CD14-positive monocyte (primary cell): ENCODE results near the gene PKP2. TPM values are rescaled to one million over a fixed set of nuclear protein-coding genes. Genes with fewer than 3 reads are reported as not detected.

Experiments
- DNase-seq, 3 donors: peaks; one replicate each; pipeline ENCODE4 v3.0.0-alpha.2; 2011 to 2022
- H2AFZ ChIP-seq: 2 replicates; pipeline ENCODE4 v1.6.0; 2012; ENCODE audit warnings: mild to moderate bottlenecking, low read depth, low read length, inconsistent platforms; ENCODE audit not compliant: insufficient read depth, poor library complexity, severe bottlenecking
- H3K27ac ChIP-seq, 2 donors: 1 replicate in 1 of 2; 2 replicates in 1 of 2; pipeline ENCODE4 v1.5.1; 2012 to 2013; ENCODE audit warnings: low read length in 2 of 2, control low read depth in 1 of 2, inconsistent platforms in 1 of 2, low read depth in 1 of 2, mild to moderate bottlenecking in 1 of 2
- H3K27me3 ChIP-seq, 2 donors: one replicate each; pipeline versions ENCODE4 v1.6.0 to v1.6.1; 2011 to 2013; ENCODE audit warnings: low read length in 2 of 2; ENCODE audit not compliant: control insufficient read depth in 2 of 2, insufficient read depth in 2 of 2
- H3K36me3 ChIP-seq, 2 donors: replicated peaks in 1 of 2; 1 replicate in 1 of 2; 2 replicates in 1 of 2; pipeline versions ENCODE4 v1.5.1 to v1.6.1; 2012 to 2013; ENCODE audit warnings: low read length in 2 of 2, control low read depth in 1 of 2, inconsistent platforms in 1 of 2, mild to moderate bottlenecking in 1 of 2; ENCODE audit not compliant: insufficient read depth in 2 of 2, control insufficient read depth in 1 of 2
- H3K4me1 ChIP-seq, 2 donors: 1 replicate in 1 of 2; 2 replicates in 1 of 2; pipeline versions ENCODE4 v1.5.1 to v1.6.1; 2012 to 2013; ENCODE audit warnings: low read length in 2 of 2, control low read depth in 1 of 2, inconsistent platforms in 1 of 2, mild to moderate bottlenecking in 1 of 2, moderate library complexity in 1 of 2; ENCODE audit not compliant: insufficient read depth in 2 of 2, control insufficient read depth in 1 of 2
- H3K4me2 ChIP-seq: replicated peaks from 2 replicates; pipeline ENCODE3; 2012; ENCODE audit warnings: low read length, moderate library complexity, mild to moderate bottlenecking; ENCODE audit not compliant: poor library complexity, severe bottlenecking; ENCODE audit errors: extremely low read depth
- H3K4me3 ChIP-seq, 3 experiments: fragments of 200-600 bp in 1 of 3; sonication (generic) in 1 of 3; replicated peaks in 1 of 3; 1 replicate in 2 of 3; 2 replicates in 1 of 3; pipeline ENCODE4 v1.5.1; 2011 to 2013; ENCODE audit warnings: low read length in 3 of 3, mild to moderate bottlenecking in 3 of 3, control low read depth in 2 of 3, low read depth in 2 of 3, inconsistent platforms in 1 of 3, moderate library complexity in 1 of 3
- H3K79me2 ChIP-seq: 2 replicates; pipeline ENCODE4 v1.6.0; 2012; ENCODE audit warnings: mild to moderate bottlenecking, control low read depth, inconsistent platforms, low read length, moderate library complexity; ENCODE audit not compliant: insufficient read depth
- H3K9ac ChIP-seq: 2 replicates; pipeline ENCODE4 v1.6.0; 2017; ENCODE audit warnings: low read length, mild to moderate bottlenecking; ENCODE audit not compliant: insufficient read depth, poor library complexity, severe bottlenecking
- H3K9me3 ChIP-seq, 2 donors: replicated peaks in 1 of 2; 1 replicate in 1 of 2; 2 replicates in 1 of 2; pipeline versions ENCODE4 v1.5.1 to v1.6.1; 2012 to 2013; ENCODE audit warnings: low read length in 2 of 2, control low read depth in 1 of 2; ENCODE audit not compliant: control insufficient read depth in 1 of 2, insufficient read depth in 1 of 2
- H4K20me1 ChIP-seq: 2 replicates; pipeline ENCODE4 v1.6.0; 2012; ENCODE audit warnings: mild to moderate bottlenecking, low read length, control low read depth, moderate library complexity; ENCODE audit not compliant: insufficient read depth
- H3K27ac Mint-ChIP-seq, 7 donors: one replicate each; pipeline ENCODE4 v1.8.0; 2020; ENCODE audit warnings: mild to moderate bottlenecking in 7 of 7, mixed read lengths in 7 of 7, moderate library complexity in 6 of 7, inconsistent platforms in 2 of 7
- H3K27me3 Mint-ChIP-seq, 3 donors: one replicate each; pipeline ENCODE4 v1.8.0; 2021 to 2022; ENCODE audit warnings: low read depth in 3 of 3, mild to moderate bottlenecking in 3 of 3, mixed read lengths in 3 of 3, moderate library complexity in 3 of 3, inconsistent platforms in 1 of 3
- H3K36me3 Mint-ChIP-seq, 2 donors: one replicate each; pipeline ENCODE4 v1.8.0; 2020; ENCODE audit warnings: mixed read lengths in 2 of 2, inconsistent platforms in 1 of 2, mild to moderate bottlenecking in 1 of 2
- H3K4me1 Mint-ChIP-seq: one replicate; pipeline ENCODE4 v1.8.0; 2020; ENCODE audit warnings: mild to moderate bottlenecking, mixed read lengths
- H3K4me3 Mint-ChIP-seq, 2 donors: one replicate each; pipeline ENCODE4 v1.8.0; 2020; ENCODE audit warnings: mild to moderate bottlenecking in 2 of 2, mixed read lengths in 2 of 2, moderate library complexity in 1 of 2
- H3K9me3 Mint-ChIP-seq, 7 donors: one replicate each; pipeline ENCODE4 v1.8.0; 2020 to 2022; ENCODE audit warnings: mixed read lengths in 7 of 7, mild to moderate bottlenecking in 6 of 7, moderate library complexity in 6 of 7, inconsistent platforms in 2 of 7
- WGBS: methylation state at CpG from one replicate; pipeline ENCODE4 v1.1.5; 2013; ENCODE audit warnings: missing lambda C conversion rate; ENCODE audit not compliant: insufficient coverage; 5-methylcytosine and 5-hydroxymethylcytosine counted together
- intact Hi-C, 2 donors: fragments of 100-400 bp; cut with micrococcal nuclease; formaldehyde crosslinking; loops; one replicate each; pipeline versions ENCODE4 v1.15.0 to v1.15.1; 2023
- polyA plus RNA-seq, 3 donors: library from polyadenylated mRNA; depleted of rRNA in 1 of 3; unstranded in 2 of 3; stranded (reverse) in 1 of 3; fragments of 300-500 nt in 2 of 3; fragments of >200 nt in 1 of 3; fragmentation: Illumina TruSeq in 2 of 3; gene quantifications; 1 replicate in 2 of 3; 2 replicates in 1 of 3; pipeline ENCODE4 v1.2.3, GENCODE V29; 2012 to 2021
- TF ChIP-seq, protein P1 (sequence below): fragments of 200-600 bp; IDR thresholded peaks from one replicate; pipeline ENCODE4 v1.8.0; 2022; ENCODE audit warnings: antibody characterized with exemption, mild to moderate bottlenecking

Gene PKP2
- polyA plus RNA-seq, 3 donors = 0.95 to 3.1 (median 2.9) TPM

DNA sequence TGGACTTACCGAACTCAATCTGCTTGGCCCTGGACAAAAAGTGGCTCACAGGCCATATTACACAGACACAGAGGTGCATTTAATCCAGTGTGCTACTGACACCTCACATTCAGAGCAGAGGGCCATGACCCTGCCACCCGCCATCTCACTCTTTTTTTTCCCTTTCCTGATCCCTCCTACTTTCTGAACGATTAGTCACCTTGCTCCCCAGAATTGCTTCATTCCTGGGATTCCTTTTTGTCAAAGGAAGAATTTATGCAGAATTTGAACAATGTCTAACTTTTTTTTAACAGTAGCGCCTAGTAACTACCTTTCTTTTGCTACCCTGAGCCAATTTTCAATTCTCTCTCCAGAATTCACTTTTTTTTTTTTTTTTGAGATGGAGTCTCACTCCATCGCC lies 4.6 kb downstream of the PKP2 start:
- no peak overlapping the region for H3K9ac ChIP-seq
- H3K9me3 Mint-ChIP-seq = peaks cover 0 to 1% (median 0%) of the 10 kb centered on the region in 7 donors

DNA sequence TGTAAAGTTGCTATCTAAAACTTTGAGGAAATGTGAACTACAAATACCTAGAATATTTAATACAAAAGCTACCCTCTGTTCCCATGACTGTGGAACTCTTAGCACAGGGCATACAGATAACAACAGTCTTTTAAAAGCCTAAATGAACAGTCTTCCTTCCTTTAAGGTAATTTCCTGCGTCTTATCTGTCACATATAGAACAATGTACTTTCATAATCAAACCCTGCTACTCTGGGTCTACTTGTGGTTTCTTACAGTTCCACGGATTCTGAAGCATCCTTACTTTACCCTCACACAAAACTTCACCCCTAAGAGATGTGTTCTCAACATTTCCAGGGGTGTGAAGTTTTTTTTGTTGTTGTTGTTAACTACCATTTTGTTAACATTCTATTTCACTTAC lies 5.1 kb downstream of the PKP2 start:
- H3K4me2 ChIP-seq = no peak overlapping the region

More for the DNA sequence above, 4.6 kb downstream of the PKP2 start:
- peaks cover 3 to 10% (median 5%) of the 10 kb centered on the region in 3 donors for H3K27me3 Mint-ChIP-seq
- H3K27ac Mint-ChIP-seq = no peak overlapping the region
- peak in 1 of 3 donors; percentile 15 for DNase-seq
- 92% methylated on average over 2 of the region's 5 CpGs for WGBS
- Histone ChIP-seq H4K20me1 (no peaks in the 10 kb centered on the region), H3K27ac (no peak overlapping the region), H3K36me3 (no peaks in the 10 kb centered on the region), H3K4me2 (no peak overlapping the region), H3K79me2 (no peaks in the 10 kb centered on the region), H3K4me1 (peaks cover 16 to 20% of the 10 kb centered on the region in 2 donors), H2AFZ (no peak overlapping the region), H3K4me3 (no peak overlapping the region), H3K27me3 (no peaks in the 10 kb centered on the region), H3K9me3 (no peaks in the 10 kb centered on the region)
- H3K4me1 Mint-ChIP-seq = peaks cover 34% of the 10 kb centered on the region
- no peaks in the 10 kb centered on the region for H3K36me3 Mint-ChIP-seq
- intact Hi-C loops = no loop called here
- H3K4me3 Mint-ChIP-seq = no peak overlapping the region
- TF ChIP-seq, protein P1, sequence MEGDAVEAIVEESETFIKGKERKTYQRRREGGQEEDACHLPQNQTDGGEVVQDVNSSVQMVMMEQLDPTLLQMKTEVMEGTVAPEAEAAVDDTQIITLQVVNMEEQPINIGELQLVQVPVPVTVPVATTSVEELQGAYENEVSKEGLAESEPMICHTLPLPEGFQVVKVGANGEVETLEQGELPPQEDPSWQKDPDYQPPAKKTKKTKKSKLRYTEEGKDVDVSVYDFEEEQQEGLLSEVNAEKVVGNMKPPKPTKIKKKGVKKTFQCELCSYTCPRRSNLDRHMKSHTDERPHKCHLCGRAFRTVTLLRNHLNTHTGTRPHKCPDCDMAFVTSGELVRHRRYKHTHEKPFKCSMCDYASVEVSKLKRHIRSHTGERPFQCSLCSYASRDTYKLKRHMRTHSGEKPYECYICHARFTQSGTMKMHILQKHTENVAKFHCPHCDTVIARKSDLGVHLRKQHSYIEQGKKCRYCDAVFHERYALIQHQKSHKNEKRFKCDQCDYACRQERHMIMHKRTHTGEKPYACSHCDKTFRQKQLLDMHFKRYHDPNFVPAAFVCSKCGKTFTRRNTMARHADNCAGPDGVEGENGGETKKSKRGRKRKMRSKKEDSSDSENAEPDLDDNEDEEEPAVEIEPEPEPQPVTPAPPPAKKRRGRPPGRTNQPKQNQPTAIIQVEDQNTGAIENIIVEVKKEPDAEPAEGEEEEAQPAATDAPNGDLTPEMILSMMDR = no peak

More for the DNA sequence above, 5.1 kb downstream of the PKP2 start:
- Histone ChIP-seq H3K79me2 (no peaks in the 10 kb centered on the region), H4K20me1 (no peaks in the 10 kb centered on the region), H2AFZ (no peak overlapping the region), H3K4me1 (peaks cover 14 to 19% of the 10 kb centered on the region in 2 donors), H3K9ac (no peak overlapping the region), H3K4me3 (no peak overlapping the region), H3K9me3 (no peaks in the 10 kb centered on the region), H3K27me3 (no peaks in the 10 kb centered on the region), H3K27ac (no peak overlapping the region), H3K36me3 (no peaks in the 10 kb centered on the region)
- TF ChIP-seq, protein P1 = no peak
- H3K36me3 Mint-ChIP-seq = no peaks in the 10 kb centered on the region
- H3K4me3 Mint-ChIP-seq = no peak overlapping the region
- DNase-seq = no peak
- H3K27me3 Mint-ChIP-seq = peaks cover 3 to 10% (median 5%) of the 10 kb centered on the region in 3 donors
- WGBS = no CpG with 5 or more reads among the region's 2 CpGs
- H3K27ac Mint-ChIP-seq = no peak overlapping the region
- intact Hi-C loops = no loop called here
- H3K9me3 Mint-ChIP-seq = peaks cover 0 to 1% (median 0%) of the 10 kb centered on the region in 7 donors
- H3K4me1 Mint-ChIP-seq = peaks cover 34% of the 10 kb centered on the region
